Ectodermal cell (in vitro differentiated cells): ENCODE data around the gene PRR22.

Experiments used
- H3K27ac ChIP-seq: 2 replicates; pipeline ENCODE4 v1.7.0; 2013; ENCODE audit warnings: mild to moderate bottlenecking, low read depth, low read length; ENCODE audit not compliant: insufficient read depth, poor library complexity, severe bottlenecking
- H3K27me3 ChIP-seq: 2 replicates; pipeline ENCODE4 v1.7.0; 2013; ENCODE audit warnings: mild to moderate bottlenecking, low read length; ENCODE audit not compliant: insufficient read depth, control insufficient read depth, poor library complexity, severe bottlenecking
- H3K36me3 ChIP-seq: one replicate; pipeline ENCODE4 v1.7.0; 2013; ENCODE audit warnings: low read length; ENCODE audit not compliant: control insufficient read depth, insufficient read depth
- H3K4me1 ChIP-seq: one replicate; pipeline ENCODE4 v1.7.0; 2013; ENCODE audit warnings: low read length; ENCODE audit not compliant: control insufficient read depth, insufficient read depth
- H3K4me3 ChIP-seq: 2 replicates; pipeline ENCODE4 v1.7.0; 2013; ENCODE audit warnings: low read depth, low read length, control low read depth; ENCODE audit not compliant: insufficient read depth
- H3K9me3 ChIP-seq: 2 replicates; pipeline ENCODE4 v1.7.0; 2013; ENCODE audit warnings: mild to moderate bottlenecking, low read length, moderate library complexity; ENCODE audit not compliant: control insufficient read depth
- WGBS, 2 experiments: methylation state at CpG; one replicate each; pipeline ENCODE4 v1.1.7; 2013; ENCODE audit warnings: missing lambda C conversion rate in 2 of 2; 5-methylcytosine and 5-hydroxymethylcytosine counted together

PRR22 gene

GRCh38 chr19:5790559-5791520 lies 6.3 kb upstream of the PRR22 start, which contains the start of gene DUS3L:
TSS of gene DUS3L (minus strand) at chr19:5791163. CDS start at chr19:5791141, 22 bp downstream.
- peak within 1 kb of the TSS; percentile 76 for H3K4me3 ChIP-seq
- 11% methylated on average over 72 of the region's 72 CpGs for WGBS, 2 experiments
- H3K4me1 ChIP-seq: no peaks in the 10 kb centered on the region
- peaks cover 31% of the 10 kb centered on the region for H3K36me3 ChIP-seq
- no peaks in the 10 kb centered on the region for H3K9me3 ChIP-seq
- H3K27ac ChIP-seq: peak within 1 kb of the TSS; percentile 95
- H3K27me3 ChIP-seq: no peaks in the 10 kb centered on the region

- Histone ChIP-seq H3K27ac (no peak overlapping the region), H3K4me1 (no peaks in the 10 kb centered on the region), H3K4me3 (peak overlapping the region; percentile 76), H3K36me3 (peaks cover 38% of the 10 kb centered on the region), H3K27me3 (no peaks in the 10 kb centered on the region), H3K9me3 (no peaks in the 10 kb centered on the region)
- 85% methylated on average over 26 of the region's 26 CpGs for WGBS, 2 experiments
These were observed 5.5 kb upstream of the PRR22 start for GRCh38 chr19:5789886-5790558.

- H3K27me3 ChIP-seq: no peaks in the 10 kb centered on the region
- peaks cover 38% of the 10 kb centered on the region for H3K36me3 ChIP-seq
These were observed 4.8 kb upstream of the PRR22 start for GRCh38 chr19:5789351-5789761.

DNA sequence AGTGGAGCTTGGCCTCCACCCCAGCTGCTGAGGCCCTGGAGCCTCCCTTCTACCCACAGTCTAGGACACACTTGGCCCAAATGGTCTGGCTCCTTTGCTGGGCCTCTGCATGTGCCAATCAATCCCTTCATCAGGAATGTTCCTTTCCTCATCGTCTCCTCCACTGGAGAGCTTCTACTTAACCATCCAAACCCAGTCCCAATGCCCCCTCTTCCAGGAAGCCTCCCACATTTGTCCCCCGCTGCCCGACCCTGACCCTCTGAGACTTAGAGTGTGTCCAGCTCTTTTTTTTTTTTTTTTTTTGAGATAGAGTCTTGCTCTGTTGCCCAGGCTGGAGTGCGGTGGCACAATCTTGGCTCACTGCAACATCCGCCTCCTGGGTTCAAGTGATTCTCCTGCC lies 3.9 kb upstream of the PRR22 start:
- Histone ChIP-seq H3K36me3 (peaks cover 38% of the 10 kb centered on the region), H3K4me1 (no peaks in the 10 kb centered on the region), H3K27me3 (no peaks in the 10 kb centered on the region), H3K27ac (no peak overlapping the region), H3K4me3 (no peak overlapping the region), H3K9me3 (no peaks in the 10 kb centered on the region)
- WGBS, 2 experiments: 89 to 97% methylated on average over 5 of the region's 5 CpGs

More at GRCh38 chr19:5789351-5789761, 4.8 kb upstream of the PRR22 start:
- 95 to 96% methylated on average over 39 of the region's 39 CpGs for WGBS, 2 experiments
- no peak overlapping the region for H3K4me3 ChIP-seq
- H3K4me1 ChIP-seq: no peaks in the 10 kb centered on the region
- no peak overlapping the region for H3K27ac ChIP-seq
- no peaks in the 10 kb centered on the region for H3K9me3 ChIP-seq

GRCh38 chr19:5787409-5788182 lies 3.0 kb upstream of the PRR22 start:
- WGBS, 2 experiments: 95% methylated on average over 39 of the region's 39 CpGs
- Histone ChIP-seq H3K4me3 (no peak overlapping the region), H3K36me3 (peaks cover 38% of the 10 kb centered on the region), H3K27ac (no peak overlapping the region), H3K9me3 (no peaks in the 10 kb centered on the region), H3K4me1 (no peaks in the 10 kb centered on the region), H3K27me3 (no peaks in the 10 kb centered on the region)

DNA sequence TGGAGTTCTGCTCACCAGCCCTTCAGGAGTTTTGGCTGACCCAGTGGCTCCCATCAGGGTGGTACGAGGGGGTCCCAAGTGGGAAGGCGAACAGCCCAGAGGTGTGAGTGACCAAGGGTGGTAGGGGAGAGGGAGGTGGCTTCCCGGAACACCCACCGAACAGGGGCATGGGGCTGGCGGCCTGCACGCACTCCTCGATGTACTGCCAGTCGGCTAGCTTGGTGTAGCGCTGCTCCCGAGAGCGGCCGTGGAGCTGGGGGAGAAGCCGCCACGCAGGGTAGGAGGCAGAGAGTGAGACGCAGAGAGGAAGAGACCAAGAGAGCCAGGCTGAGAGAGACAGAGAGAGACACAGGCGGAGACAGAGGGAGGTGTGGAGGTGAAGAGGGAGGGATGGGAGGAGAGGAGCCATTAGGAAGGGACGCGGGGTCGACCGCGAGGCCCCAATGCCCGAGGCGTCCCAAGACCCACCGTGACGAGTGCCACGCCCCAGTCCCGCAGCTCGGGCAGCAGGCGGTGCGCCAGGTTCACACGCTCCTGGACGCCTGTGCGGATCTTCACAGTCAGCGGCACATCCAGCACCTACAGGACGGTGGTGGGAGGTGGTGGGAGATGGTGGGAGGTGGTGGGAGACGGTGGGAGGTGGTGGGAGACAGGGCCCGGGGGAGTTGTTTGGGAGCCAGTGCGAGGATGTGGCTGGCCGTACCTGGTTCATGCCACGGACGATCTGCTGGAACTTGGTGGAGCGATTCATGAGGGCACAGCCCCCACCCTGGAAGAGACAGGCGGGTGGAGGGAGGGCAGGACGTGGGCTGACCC lies 2.3 kb upstream of the PRR22 start:
- Histone ChIP-seq H3K27ac (no peak overlapping the region), H3K9me3 (no peaks in the 10 kb centered on the region), H3K36me3 (peaks cover 38% of the 10 kb centered on the region), H3K27me3 (no peaks in the 10 kb centered on the region), H3K4me1 (no peaks in the 10 kb centered on the region), H3K4me3 (no peak overlapping the region)
- WGBS, 2 experiments: 95 to 96% methylated on average over 44 of the region's 44 CpGs

GRCh38 chr19:5785423-5785822 lies 877 bp upstream of the PRR22 start:
- Histone ChIP-seq H3K4me1 (no peaks in the 10 kb centered on the region), H3K4me3 (no peak overlapping the region), H3K36me3 (peaks cover 38% of the 10 kb centered on the region), H3K27me3 (no peaks in the 10 kb centered on the region), H3K27ac (no peak overlapping the region), H3K9me3 (no peaks in the 10 kb centered on the region)
- WGBS, 2 experiments: 96% methylated on average over 37 of the region's 37 CpGs

DNA sequence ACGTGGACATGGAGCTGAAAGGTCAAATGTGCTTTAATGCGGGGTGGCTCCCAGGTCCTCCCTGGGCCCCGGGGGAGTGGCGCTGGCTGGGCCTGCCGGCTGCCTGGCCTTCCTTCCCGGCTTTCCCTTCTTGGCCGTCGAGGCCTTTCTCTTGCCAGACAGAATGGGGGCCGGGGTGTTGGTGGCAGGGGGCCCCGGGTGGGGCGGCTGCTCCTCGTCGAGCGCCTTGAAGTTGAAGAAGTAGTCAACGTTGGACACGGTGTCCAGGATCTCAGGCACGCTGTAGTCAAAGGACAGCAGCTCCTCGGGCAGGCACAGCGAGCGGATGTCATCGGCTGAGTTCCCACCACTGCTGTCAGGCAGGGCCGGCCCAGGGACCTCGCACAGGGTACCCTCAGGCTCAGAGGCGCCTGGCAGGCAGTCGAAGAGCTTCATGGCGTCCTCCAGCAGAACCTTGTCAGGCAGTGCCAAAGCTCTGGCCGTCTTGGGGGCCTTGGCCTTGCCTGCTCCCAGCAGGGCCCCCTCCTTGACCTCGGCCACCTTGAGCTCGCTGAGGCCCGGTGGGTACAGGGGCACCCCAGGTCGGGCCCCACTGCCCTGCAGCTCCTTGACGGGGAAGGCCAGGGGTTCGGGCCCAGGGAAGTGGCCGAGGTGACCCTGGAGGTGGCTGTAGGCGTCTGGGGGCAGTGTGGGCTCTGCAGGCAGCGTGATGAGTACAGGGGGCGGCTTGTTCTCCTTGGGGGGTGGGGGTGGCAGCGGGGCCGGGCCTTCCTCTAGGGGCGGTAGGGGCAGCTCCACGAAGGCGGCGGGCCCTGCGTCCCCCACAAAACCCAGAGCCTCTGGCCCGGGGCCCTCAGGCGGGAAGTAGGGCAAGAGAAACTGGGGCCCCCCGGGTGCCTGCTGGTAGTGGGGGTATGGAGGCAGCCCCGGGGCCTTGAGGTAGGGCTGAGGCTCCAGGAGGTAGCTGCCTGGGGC lies 1.3 kb downstream of the PRR22 start:
- Histone ChIP-seq H3K27me3 (no peaks in the 10 kb centered on the region), H3K4me1 (no peaks in the 10 kb centered on the region), H3K9me3 (no peaks in the 10 kb centered on the region), H3K4me3 (no peak overlapping the region), H3K27ac (no peak overlapping the region), H3K36me3 (peaks cover 25% of the 10 kb centered on the region)
- 93 to 94% methylated on average over 48 of the region's 48 CpGs for WGBS, 2 experiments
